Measurements from ENCODE around the gene PLPP1.

Gene PLPP1

DNA sequence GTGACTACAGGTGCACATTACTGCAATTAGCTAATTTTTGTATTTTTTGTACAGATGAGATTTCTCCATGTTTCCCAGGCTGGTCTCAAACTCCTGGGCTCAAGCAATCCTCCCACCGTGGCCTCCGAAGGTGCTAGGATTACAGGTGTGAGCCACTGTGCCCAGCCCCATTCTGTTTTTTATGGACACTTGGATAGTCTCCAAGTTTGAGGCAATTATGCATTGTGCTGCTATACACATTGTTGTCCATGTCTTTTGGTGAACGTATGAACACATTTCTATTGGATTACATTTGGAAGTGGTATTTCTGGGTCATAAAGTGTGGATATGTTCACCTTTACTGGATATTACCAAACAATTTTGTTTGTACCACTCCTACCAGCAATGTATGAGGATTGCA is 22.4 kb upstream of the PLPP1 start:
- no peaks in the 10 kb centered on the region for H3K36me3 ChIP-seq (ENCODE audit: control insufficient read depth, low read length)
- H3K27ac ChIP-seq (ENCODE audit: low read depth, low read length): no peak overlapping the region
- H3K4me2 ChIP-seq (ENCODE audit: low read length): no peak overlapping the region
- H3K9me3 ChIP-seq (ENCODE audit: control insufficient read depth, insufficient read depth, low read length): no peaks in the 10 kb centered on the region
- 0 out of 2 replicates have a peak, but pooled peaks cover 3% of the 10 kb centered on the region for H3K27me3 ChIP-seq (ENCODE audit: control insufficient read depth, low read length)
- no peaks in the 10 kb centered on the region for H3K4me1 ChIP-seq (ENCODE audit: control insufficient read depth, low read length)
- no peaks in the 10 kb centered on the region for H3K9me2 ChIP-seq (replicated peaks; ENCODE audit: control insufficient read depth, low read length)
- H3K79me2 ChIP-seq (ENCODE audit: control insufficient read depth, low read length): no peaks in the 10 kb centered on the region
- H3F3A ChIP-seq (ENCODE audit: control insufficient read depth, insufficient read depth): no peaks in the 10 kb centered on the region
- no peak overlapping the region for H3K4me3 ChIP-seq (ENCODE audit: low read length)
- no peak for TF ChIP-seq EZH2phosphoT487 (IDR thresholded peaks at IDR 0.05; ENCODE audit: borderline replicate concordance, low read length)
- TF ChIP-seq CTCF (IDR thresholded peaks at IDR 0.05; ENCODE audit: low read depth, low read length, poor library complexity, severe bottlenecking): no peak
- no peaks in the 10 kb centered on the region for H4K20me1 ChIP-seq (ENCODE audit: control insufficient read depth, insufficient read depth, low read depth, low read length)

DNA sequence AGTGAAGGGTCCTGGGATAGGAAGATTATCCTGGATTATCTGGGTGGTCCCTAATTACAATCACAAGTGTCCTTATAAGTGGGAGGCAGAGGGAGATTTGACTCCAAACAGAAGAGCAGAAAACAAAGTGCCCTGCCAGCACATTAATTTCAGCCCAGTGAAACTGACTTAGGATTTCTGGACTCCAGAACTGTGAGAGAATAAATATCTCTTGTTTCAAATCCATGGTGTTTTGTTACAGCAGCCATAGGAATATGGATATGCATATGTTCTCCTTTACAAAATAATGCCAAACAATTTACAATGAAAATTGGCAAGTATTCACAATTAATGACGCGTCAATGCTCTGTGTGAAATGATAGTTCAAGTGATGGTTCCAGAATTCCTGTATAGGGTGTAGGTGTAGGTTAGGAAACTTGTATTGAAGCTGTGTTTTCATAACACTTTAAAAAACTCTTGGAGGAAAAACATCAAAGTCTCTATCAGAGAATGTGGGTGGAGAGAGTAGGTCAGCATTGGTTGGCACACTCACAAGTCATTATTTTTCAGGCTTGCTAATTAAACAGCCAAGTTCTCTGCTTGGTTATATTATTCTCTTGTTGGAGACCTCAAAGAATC is 19.9 kb upstream of the PLPP1 start:
- Histone ChIP-seq H3K27ac (ENCODE audit: low read depth, low read length) (no peak overlapping the region), H3K4me3 (ENCODE audit: low read length) (no peak overlapping the region), H3K4me2 (ENCODE audit: low read length) (no peak overlapping the region), H3F3A (ENCODE audit: control insufficient read depth, insufficient read depth) (no peaks in the 10 kb centered on the region), H3K9me3 (ENCODE audit: control insufficient read depth, insufficient read depth, low read length) (no peaks in the 10 kb centered on the region), H3K27me3 (ENCODE audit: control insufficient read depth, low read length) (peaks cover 3% of the 10 kb centered on the region; the same call in 1 of the 2 replicates), H3K4me1 (ENCODE audit: control insufficient read depth, low read length) (no peaks in the 10 kb centered on the region), H3K36me3 (ENCODE audit: control insufficient read depth, low read length) (no peaks in the 10 kb centered on the region), H3K79me2 (ENCODE audit: control insufficient read depth, low read length) (no peaks in the 10 kb centered on the region), H3K9me2 (replicated peaks; ENCODE audit: control insufficient read depth, low read length) (no peaks in the 10 kb centered on the region), H4K20me1 (ENCODE audit: control insufficient read depth, insufficient read depth, low read depth, low read length) (no peaks in the 10 kb centered on the region)
- no peak for TF ChIP-seq CTCF (IDR thresholded peaks at IDR 0.05; ENCODE audit: low read depth, low read length, poor library complexity, severe bottlenecking)
- TF ChIP-seq EZH2phosphoT487 (IDR thresholded peaks at IDR 0.05; ENCODE audit: borderline replicate concordance, low read length): no peak

GRCh38 chr5:55551904-55552303 is 17.1 kb upstream of the PLPP1 start:
- no peak overlapping the region for H3K4me2 ChIP-seq (ENCODE audit: low read length)
- no peaks in the 10 kb centered on the region for H3F3A ChIP-seq (ENCODE audit: control insufficient read depth, insufficient read depth)

GRCh38 chr5:55551358-55551757 is 16.6 kb upstream of the PLPP1 start:
- Histone ChIP-seq H3K27me3 (ENCODE audit: control insufficient read depth, low read length) (peaks cover 11% of the 10 kb centered on the region), H3K9me3 (ENCODE audit: control insufficient read depth, insufficient read depth, low read length) (no peaks in the 10 kb centered on the region), H4K20me1 (ENCODE audit: control insufficient read depth, insufficient read depth, low read depth, low read length) (no peaks in the 10 kb centered on the region), H3K4me1 (ENCODE audit: control insufficient read depth, low read length) (no peaks in the 10 kb centered on the region), H3K79me2 (ENCODE audit: control insufficient read depth, low read length) (no peaks in the 10 kb centered on the region), H3K9me2 (replicated peaks; ENCODE audit: control insufficient read depth, low read length) (no peaks in the 10 kb centered on the region), H3F3A (ENCODE audit: control insufficient read depth, insufficient read depth) (no peaks in the 10 kb centered on the region), H3K4me3 (ENCODE audit: low read length) (no peak overlapping the region), H3K36me3 (ENCODE audit: control insufficient read depth, low read length) (no peaks in the 10 kb centered on the region), H3K27ac (ENCODE audit: low read depth, low read length) (no peak overlapping the region), H3K4me2 (ENCODE audit: low read length) (no peak overlapping the region)
- no peak for TF ChIP-seq CTCF (IDR thresholded peaks at IDR 0.05; ENCODE audit: low read depth, low read length, poor library complexity, severe bottlenecking)
- TF ChIP-seq EZH2phosphoT487 (IDR thresholded peaks at IDR 0.05; ENCODE audit: borderline replicate concordance, low read length): no peak

More at GRCh38 chr5:55551904-55552303, 17.1 kb upstream of the PLPP1 start:
- Histone ChIP-seq H3K4me1 (ENCODE audit: control insufficient read depth, low read length) (no peaks in the 10 kb centered on the region), H3K9me2 (replicated peaks; ENCODE audit: control insufficient read depth, low read length) (no peaks in the 10 kb centered on the region), H4K20me1 (ENCODE audit: control insufficient read depth, insufficient read depth, low read depth, low read length) (no peaks in the 10 kb centered on the region), H3K9me3 (ENCODE audit: control insufficient read depth, insufficient read depth, low read length) (no peaks in the 10 kb centered on the region), H3K79me2 (ENCODE audit: control insufficient read depth, low read length) (no peaks in the 10 kb centered on the region), H3K27me3 (ENCODE audit: control insufficient read depth, low read length) (peaks cover 11% of the 10 kb centered on the region), H3K27ac (ENCODE audit: low read depth, low read length) (no peak overlapping the region), H3K36me3 (ENCODE audit: control insufficient read depth, low read length) (no peaks in the 10 kb centered on the region), H3K4me3 (ENCODE audit: low read length) (no peak overlapping the region)
- no peak for TF ChIP-seq EZH2phosphoT487 (IDR thresholded peaks at IDR 0.05; ENCODE audit: borderline replicate concordance, low read length)
